Muscle of leg (tissue), 11 donors: Measurements from ENCODE around the gene PML. TPM values are rescaled to one million over a fixed set of nuclear protein-coding genes. Genes with fewer than 3 reads are reported as not detected.

Source experiments
- DNase-seq: peaks from one replicate; pipeline ENCODE4 v3.0.0; 2013
- H3K27ac ChIP-seq: one replicate; pipeline ENCODE4 v1.5.1; 2013; ENCODE audit warnings: mild to moderate bottlenecking, low read length, control low read depth
- H3K27me3 ChIP-seq: one replicate; pipeline ENCODE4 v1.6.1; 2013; ENCODE audit warnings: low read length; ENCODE audit not compliant: control insufficient read depth, insufficient read depth
- H3K36me3 ChIP-seq: one replicate; pipeline ENCODE4 v1.6.1; 2013; ENCODE audit warnings: low read length; ENCODE audit not compliant: control insufficient read depth, insufficient read depth
- H3K4me1 ChIP-seq: one replicate; pipeline ENCODE4 v1.6.1; 2013; ENCODE audit warnings: low read length; ENCODE audit not compliant: control insufficient read depth, insufficient read depth
- H3K4me3 ChIP-seq: one replicate; pipeline ENCODE4 v1.5.1; 2013; ENCODE audit warnings: low read length, control low read depth
- H3K9me3 ChIP-seq: replicated peaks from 2 replicates; pipeline ENCODE4 v1.6.1; 2013; ENCODE audit warnings: low read depth, low read length; ENCODE audit not compliant: control insufficient read depth
- WGBS: methylation state at CpG from one replicate; pipeline ENCODE4 v1.1.5; 2013; ENCODE audit warnings: missing lambda C conversion rate; ENCODE audit not compliant: insufficient coverage; 5-methylcytosine and 5-hydroxymethylcytosine counted together
- polyA plus RNA-seq, 8 donors: library from polyadenylated mRNA; unstranded; fragments of 120-200 nt; gene quantifications; one replicate each; pipeline versions ENCODE4 v1.2.1 to v1.2.3, GENCODE V29; 2013; ENCODE audit warnings: inconsistent platforms in 1 of 8, low replicate concordance in 1 of 8; ENCODE audit not compliant: insufficient read length in 8 of 8, insufficient read depth in 1 of 8
- total RNA-seq: library from RNA; stranded (reverse); fragments of 120-200 nt; gene quantifications from one replicate; pipeline ENCODE4 v1.2.4, GENCODE V29; 2013

The PML gene
- total and polyA plus RNA-seq, 9 donors = 15.2 to 47.2 (median 32.0) TPM

- H3K4me3 ChIP-seq = no peak overlapping the region
- H3K27me3 ChIP-seq = no peaks in the 10 kb centered on the region
- peaks cover 65% of the 10 kb centered on the region for H3K36me3 ChIP-seq
- no peak overlapping the region for H3K27ac ChIP-seq
- 73% methylated on average over 17 of the region's 21 CpGs for WGBS
- DNase-seq = no peak
- H3K9me3 ChIP-seq = no peaks in the 10 kb centered on the region
- H3K4me1 ChIP-seq = peaks cover 60% of the 10 kb centered on the region
Observed at GRCh38 chr15:74037171-74038117, 42.9 kb downstream of the PML start.

DNA sequence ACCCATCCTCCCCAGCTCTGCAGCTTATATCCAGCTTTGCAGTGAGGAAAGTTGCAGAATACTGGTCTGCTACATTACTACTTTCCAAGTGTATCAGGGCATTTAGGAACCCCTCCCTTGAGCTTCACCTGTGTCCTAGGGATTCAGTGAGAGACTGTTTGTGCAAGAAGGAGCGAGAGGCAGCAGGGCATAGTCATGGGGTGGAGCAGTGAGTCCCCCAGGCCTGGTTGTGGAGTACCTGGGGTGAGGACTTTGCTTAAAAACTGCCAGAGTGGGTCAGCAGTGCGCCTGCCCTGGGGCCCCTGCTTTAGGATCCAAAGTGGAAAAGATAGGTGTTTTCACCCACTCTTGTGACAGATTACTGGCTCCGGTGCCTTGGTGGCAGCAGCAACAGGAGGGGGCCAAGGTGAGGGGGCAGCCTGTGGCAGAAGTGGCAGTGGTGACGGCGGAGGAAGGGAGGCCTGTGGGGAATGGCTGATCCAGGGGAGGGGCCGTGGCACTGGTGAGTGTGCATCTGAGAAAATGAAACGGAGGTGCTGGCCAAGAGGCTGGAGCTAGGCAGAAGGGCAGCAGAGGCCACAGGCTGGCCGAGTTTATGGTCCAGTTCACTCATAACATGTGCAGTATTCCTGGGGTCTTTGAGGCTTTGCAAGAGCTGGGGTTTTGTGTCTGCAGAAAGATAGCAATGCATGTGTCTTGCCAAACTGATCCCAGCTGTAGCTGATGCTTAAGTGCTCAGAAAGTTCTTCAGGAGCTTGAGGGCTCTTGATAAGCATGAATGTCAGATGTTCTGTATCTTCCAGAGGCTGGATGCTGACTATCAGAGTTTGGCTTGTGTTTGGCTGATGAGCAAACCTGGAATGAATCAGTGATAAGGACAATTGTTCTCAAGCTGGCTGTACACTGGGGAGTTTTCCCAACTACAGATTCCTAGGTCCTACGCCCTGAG, 44.5 kb downstream of the PML start:
- H3K4me1 ChIP-seq = peaks cover 74% of the 10 kb centered on the region
- H3K36me3 ChIP-seq = peaks cover 64% of the 10 kb centered on the region
- 64% methylated on average over 9 of the region's 9 CpGs for WGBS

DNA sequence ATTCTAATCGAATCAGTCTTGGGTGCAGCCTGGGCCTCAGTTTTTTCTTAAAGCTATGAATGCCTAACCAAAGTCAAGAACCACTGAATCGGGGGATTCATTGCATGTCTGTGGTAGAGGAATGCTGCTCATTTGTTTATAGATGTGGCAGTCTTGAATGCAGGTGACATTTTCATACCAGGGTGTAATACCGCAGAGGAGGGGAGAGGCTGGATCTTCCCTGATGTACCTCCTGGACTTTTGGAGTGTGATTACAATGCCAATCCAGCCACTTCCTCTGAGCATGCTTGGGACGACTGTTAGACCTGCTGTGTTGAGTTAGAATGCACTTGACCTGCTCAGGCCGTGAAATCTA, 45.1 kb downstream of the PML start:
- Histone ChIP-seq H3K36me3 (peaks cover 59% of the 10 kb centered on the region), H3K4me1 (peaks cover 77% of the 10 kb centered on the region), H3K27ac (peak overlapping the region; percentile 81), H3K9me3 (no peaks in the 10 kb centered on the region), H3K4me3 (no peak overlapping the region), H3K27me3 (no peaks in the 10 kb centered on the region)
- no peak for DNase-seq
- 63% methylated on average over 4 of the region's 5 CpGs for WGBS

More for the DNA sequence above, 44.5 kb downstream of the PML start:
- no peaks in the 10 kb centered on the region for H3K9me3 ChIP-seq
- no peak overlapping the region for H3K27ac ChIP-seq
- H3K27me3 ChIP-seq = no peaks in the 10 kb centered on the region
- H3K4me3 ChIP-seq = no peak overlapping the region
- DNase-seq = peak; percentile 25

DNA sequence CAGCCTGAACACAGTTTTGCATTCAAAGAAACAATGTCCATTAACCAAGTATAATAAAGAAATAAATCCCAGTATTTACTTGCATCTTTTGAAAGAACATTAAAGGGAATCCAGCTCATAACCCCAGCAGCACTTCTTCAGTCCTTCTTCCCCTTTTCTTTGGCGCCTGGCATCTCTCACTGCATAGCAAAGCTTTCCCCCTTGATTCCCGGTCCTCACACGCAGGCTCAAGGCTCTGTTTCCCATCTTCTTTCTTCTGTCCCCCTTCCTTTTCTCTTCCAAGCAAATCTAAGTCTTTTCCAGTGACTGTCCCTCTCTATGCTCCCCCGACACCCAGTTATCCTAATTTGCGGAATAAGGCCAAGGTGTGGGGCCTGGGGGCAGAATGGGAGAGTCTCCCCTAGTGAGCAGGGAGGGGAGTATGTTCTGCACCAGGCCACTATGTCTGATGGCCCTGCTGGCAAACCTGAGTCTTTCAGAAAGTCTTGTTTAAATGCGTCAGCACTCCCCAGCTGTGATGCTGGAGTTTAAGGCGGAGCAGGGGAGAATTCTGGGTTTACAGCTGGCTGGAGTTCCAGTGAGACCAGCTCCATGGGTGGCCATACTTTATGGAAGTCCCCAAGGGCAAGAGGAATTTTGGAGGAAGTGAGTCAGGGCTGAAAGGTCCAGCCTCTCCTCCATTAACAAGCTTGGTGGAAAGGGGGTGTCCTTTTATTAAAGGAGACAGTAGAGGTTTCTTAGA, 45.8 kb downstream of the PML start:
- DNase-seq = peak; percentile 96
- H3K27me3 ChIP-seq = no peaks in the 10 kb centered on the region
- 40% methylated on average over 5 of the region's 7 CpGs for WGBS
- H3K27ac ChIP-seq = peak overlapping the region; percentile 81
- H3K4me3 ChIP-seq = no peak overlapping the region
- peaks cover 54% of the 10 kb centered on the region for H3K36me3 ChIP-seq
- H3K9me3 ChIP-seq = no peaks in the 10 kb centered on the region
- peaks cover 73% of the 10 kb centered on the region for H3K4me1 ChIP-seq

GRCh38 chr15:74041311-74041756, 46.8 kb downstream of the PML start:
- WGBS = 57% methylated on average over 9 of the region's 10 CpGs
- Histone ChIP-seq H3K9me3 (no peaks in the 10 kb centered on the region), H3K4me3 (no peak overlapping the region), H3K4me1 (peaks cover 63% of the 10 kb centered on the region), H3K27ac (peak overlapping the region; percentile 79), H3K27me3 (no peaks in the 10 kb centered on the region), H3K36me3 (peaks cover 46% of the 10 kb centered on the region)
- no peak for DNase-seq

DNA sequence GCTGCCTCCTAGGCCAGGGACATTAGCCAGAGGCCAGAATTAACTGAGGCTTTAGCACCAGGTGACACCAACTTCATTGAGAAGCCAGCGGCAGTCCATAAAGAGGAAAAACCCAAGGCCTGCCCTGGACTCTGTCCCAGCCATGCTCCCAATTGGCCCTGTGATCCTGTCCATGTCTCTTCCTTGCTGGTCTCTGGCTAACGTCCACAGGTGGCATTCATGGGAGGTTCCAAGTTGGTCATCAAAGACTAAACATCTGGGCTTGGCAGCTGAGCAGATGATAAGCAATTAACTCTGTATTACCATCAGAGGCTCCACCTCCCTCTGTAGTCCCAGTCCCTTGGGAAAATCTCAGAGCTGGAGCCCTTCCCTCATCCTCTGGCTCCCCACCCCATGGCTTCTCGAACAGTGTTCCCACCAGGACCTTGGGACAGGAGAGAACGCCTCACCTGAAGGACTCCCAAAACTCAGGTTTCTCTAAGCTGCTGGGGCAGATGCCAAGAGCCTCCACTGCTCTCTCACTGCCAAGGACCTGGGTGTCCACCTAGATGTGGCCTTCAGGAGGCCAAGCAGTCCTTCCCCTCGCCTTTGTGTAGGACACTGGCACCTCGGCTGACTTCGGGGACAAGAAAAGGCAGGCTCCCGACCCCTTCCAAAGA, 47.4 kb downstream of the PML start:
- Histone ChIP-seq H3K4me1 (peaks cover 61% of the 10 kb centered on the region), H3K27me3 (no peaks in the 10 kb centered on the region), H3K4me3 (no peak overlapping the region), H3K9me3 (no peaks in the 10 kb centered on the region), H3K27ac (peak overlapping the region; percentile 79), H3K36me3 (peaks cover 41% of the 10 kb centered on the region)
- WGBS = 76% methylated on average over 7 of the region's 8 CpGs
- no peak for DNase-seq

DNA sequence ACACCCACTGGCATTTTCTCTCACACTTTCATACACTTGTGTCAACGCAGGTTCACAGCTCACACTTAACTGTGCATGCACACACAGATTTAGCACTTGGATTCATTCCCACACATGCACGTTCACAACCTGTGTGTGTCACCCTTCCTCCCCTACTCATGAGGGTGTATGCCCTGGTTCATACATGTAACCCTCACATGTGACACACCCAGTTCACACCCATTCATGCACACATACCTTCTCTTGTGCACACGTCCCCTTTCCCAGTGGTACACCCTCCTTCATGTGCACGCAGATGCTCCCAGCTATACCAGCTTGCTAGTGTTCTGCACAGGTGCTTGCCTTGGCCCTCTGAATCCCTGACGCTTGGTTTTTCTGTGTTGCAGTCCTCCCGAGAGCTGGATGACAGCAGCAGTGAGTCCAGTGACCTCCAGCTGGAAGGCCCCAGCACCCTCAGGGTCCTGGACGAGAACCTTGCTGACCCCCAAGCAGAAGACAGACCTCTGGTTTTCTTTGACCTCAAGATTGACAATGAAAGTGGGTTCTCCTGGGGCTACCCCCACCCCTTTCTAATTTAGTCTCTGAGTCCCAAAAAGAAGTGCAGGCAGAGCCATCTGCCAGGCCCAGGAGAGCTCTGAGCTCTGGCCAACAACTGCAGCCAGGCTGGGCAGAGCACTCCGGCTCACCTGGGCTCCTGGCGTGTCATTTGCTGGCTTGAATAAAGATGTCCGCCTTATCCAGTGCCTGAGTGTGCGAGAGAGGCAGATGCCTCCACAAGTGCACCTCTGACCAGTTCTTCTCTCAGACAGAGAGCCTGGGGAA, 48.3 kb downstream of the PML start:
- H3K4me1 ChIP-seq = peaks cover 62% of the 10 kb centered on the region
- WGBS = 79% methylated on average over 10 of the region's 11 CpGs
- no peak overlapping the region for H3K27ac ChIP-seq
- DNase-seq = no peak
- H3K36me3 ChIP-seq = peaks cover 32% of the 10 kb centered on the region
- H3K27me3 ChIP-seq = no peaks in the 10 kb centered on the region
- no peak overlapping the region for H3K4me3 ChIP-seq
- no peaks in the 10 kb centered on the region for H3K9me3 ChIP-seq

DNA sequence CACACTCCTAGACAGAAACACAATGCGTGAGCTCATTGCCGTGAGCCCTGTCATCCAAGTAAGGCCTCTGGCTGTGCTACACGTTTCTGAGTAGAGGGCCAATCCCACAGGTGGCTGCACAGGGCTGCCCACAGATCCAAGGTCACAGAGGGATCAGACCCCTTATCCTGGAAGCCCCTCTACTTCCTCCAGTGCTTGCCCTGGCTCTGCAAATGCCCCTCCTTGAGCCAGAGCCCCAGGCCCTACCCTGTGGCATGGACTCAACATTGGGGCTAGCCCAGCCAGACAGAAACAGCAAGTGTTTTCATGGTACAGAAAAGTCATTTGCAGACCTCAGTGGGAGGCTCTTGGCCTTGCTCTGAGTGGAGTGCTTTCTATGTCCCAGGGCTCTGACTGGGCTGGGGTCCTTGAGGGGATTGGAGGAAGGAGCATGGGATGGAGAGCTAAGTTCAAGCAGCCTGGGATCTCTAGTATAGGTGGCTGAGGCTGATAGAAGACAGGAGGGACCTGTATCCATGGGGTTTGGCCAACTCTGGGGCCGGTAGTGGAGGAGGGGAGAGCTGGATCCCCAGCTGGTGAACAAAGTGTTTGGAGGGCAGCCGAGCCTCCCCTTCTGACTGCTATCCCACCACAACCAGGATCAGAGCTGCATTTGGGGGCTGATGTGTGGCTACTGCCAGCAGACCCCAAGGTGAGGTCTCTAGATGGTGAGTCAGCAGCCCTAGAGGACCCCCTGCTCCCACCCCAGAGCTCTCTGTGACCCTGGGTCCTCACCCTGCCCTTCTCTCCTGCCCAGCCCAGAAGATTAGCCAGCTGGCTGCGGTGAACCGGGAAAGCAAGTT, 49.1 kb downstream of the PML start:
- Histone ChIP-seq H3K36me3 (peaks cover 26% of the 10 kb centered on the region), H3K9me3 (no peaks in the 10 kb centered on the region), H3K4me1 (peaks cover 65% of the 10 kb centered on the region), H3K27ac (peak overlapping the region; percentile 17), H3K27me3 (no peaks in the 10 kb centered on the region), H3K4me3 (no peak overlapping the region)
- no peak for DNase-seq
- 62% methylated on average over 6 of the region's 7 CpGs for WGBS
